Urinary bladder (tissue), 4 donors: ENCODE data around the gene IMMP2L. TPM values are rescaled to one million over a fixed set of nuclear protein-coding genes. Genes with fewer than 3 reads are reported as not detected.

ENCODE experiments used
- DNase-seq: peaks from one replicate; pipeline ENCODE4 v3.0.0-alpha.2; 2015; ENCODE audit errors: extremely low spot score
- H3K27ac ChIP-seq: one replicate; pipeline ENCODE4 v1.5.1; 2013; ENCODE audit warnings: low read depth, mild to moderate bottlenecking, moderate library complexity
- H3K36me3 ChIP-seq: one replicate; pipeline ENCODE4 v1.6.1; 2013; ENCODE audit warnings: mild to moderate bottlenecking, moderate library complexity; ENCODE audit not compliant: insufficient read depth
- H3K4me1 ChIP-seq: one replicate; pipeline ENCODE4 v1.6.1; 2013; ENCODE audit warnings: mild to moderate bottlenecking, moderate library complexity; ENCODE audit not compliant: insufficient read depth
- H3K4me3 ChIP-seq: one replicate; pipeline ENCODE4 v1.5.1; 2013; ENCODE audit warnings: low read depth, low read length
- WGBS: extraction: QIAGEN DNeasy Blood & Tissue Kit; methylation state at CpG from one replicate; pipeline ENCODE4 v1.1.7; 2013; 5-methylcytosine and 5-hydroxymethylcytosine counted together
- polyA plus RNA-seq: library from polyadenylated mRNA; stranded (reverse); fragments of 200-250 nt; gene quantifications from one replicate; pipeline ENCODE4 v1.2.3, GENCODE V29; 2013
- small RNA-seq: library from RNA; depleted of rRNA; stranded (forward); fragments of <200 nt; gene quantifications from one replicate; pipeline ENCODE3, GENCODE V24; 2014
- total RNA-seq: library from RNA; depleted of rRNA; stranded (reverse); fragments of >200 nt; gene quantifications from one replicate; pipeline ENCODE4 v1.2.3, GENCODE V29; 2014
- donor health status: healthy with polysubstance abuse.
- donor health status: healthy.

The IMMP2L gene
- total and polyA plus RNA-seq, 2 donors = 22.4 to 26.2 TPM

GRCh38 chr7:110637252-110637651 lies 925.0 kb downstream of the IMMP2L start:
- DNase-seq = no peak
- Histone ChIP-seq H3K4me3 (no peak overlapping the region), H3K4me1 (no peaks in the 10 kb centered on the region), H3K36me3 (no peaks in the 10 kb centered on the region), H3K27ac (no peak overlapping the region)
- 87% methylated on average over 5 of the region's 5 CpGs for WGBS

DNA sequence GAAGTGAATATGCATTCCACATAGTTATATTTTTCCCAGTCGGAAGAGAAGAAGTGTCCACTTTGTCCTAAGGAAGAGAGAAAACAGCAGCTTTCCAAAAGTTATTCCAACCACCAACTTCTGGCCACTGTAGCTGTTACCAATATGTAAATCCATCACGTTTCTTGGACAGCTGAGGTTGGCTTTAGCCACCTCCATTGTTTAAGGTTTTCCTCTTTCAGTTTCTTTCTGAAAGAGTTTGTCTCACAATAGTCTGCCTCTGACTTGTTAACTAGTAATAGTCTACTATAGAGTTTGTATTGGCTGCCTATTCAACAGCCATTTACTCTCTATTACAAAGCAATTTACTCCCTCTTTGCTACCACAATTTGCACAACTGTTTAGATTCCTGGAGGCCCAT lies 929.0 kb downstream of the IMMP2L start:
- no peak overlapping the region for H3K27ac ChIP-seq
- DNase-seq = no peak
- 51% methylated on average over 2 of the region's 2 CpGs for WGBS
- H3K4me3 ChIP-seq = no peak overlapping the region
- H3K36me3 ChIP-seq = no peaks in the 10 kb centered on the region
- H3K4me1 ChIP-seq = no peaks in the 10 kb centered on the region

GRCh38 chr7:110626414-110626813 lies 935.9 kb downstream of the IMMP2L start:
- H3K36me3 ChIP-seq = no peaks in the 10 kb centered on the region
- 81% methylated on average over 2 of the region's 2 CpGs for WGBS
- DNase-seq = no peak
- no peak overlapping the region for H3K4me3 ChIP-seq
- no peaks in the 10 kb centered on the region for H3K4me1 ChIP-seq
- no peak overlapping the region for H3K27ac ChIP-seq

DNA sequence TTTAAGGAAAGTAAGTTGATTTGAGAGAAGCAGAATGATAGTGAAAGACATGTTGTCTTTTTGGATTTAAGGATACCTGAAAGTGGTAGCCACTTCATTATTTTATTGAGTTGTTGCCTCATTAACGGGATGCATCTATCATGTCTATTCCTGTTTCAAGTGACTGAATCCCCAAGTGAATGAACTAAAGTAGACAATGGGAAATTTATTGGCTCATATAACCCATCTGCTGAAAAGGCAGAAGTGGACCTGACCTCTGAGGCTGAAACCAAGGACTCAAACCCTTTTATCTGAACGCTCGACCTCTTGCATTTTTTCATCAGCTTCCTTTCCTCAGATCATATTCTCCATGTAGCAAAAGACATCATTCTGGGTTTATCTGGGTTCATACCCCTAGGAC lies 937.0 kb downstream of the IMMP2L start:
- DNase-seq = no peak
- Histone ChIP-seq H3K36me3 (no peaks in the 10 kb centered on the region), H3K27ac (no peak overlapping the region), H3K4me3 (no peak overlapping the region), H3K4me1 (no peaks in the 10 kb centered on the region)
- WGBS = 86% methylated on average over 3 of the region's 3 CpGs

GRCh38 chr7:110623436-110623835 lies 938.9 kb downstream of the IMMP2L start:
- 97% methylated on average over 3 of the region's 3 CpGs for WGBS
- DNase-seq = no peak
- H3K36me3 ChIP-seq = no peaks in the 10 kb centered on the region

GRCh38 chr7:110621289-110621688 lies 941.0 kb downstream of the IMMP2L start:
- Histone ChIP-seq H3K36me3 (no peaks in the 10 kb centered on the region), H3K4me1 (no peaks in the 10 kb centered on the region), H3K4me3 (no peak overlapping the region), H3K27ac (no peak overlapping the region)
- no peak for DNase-seq
- 97% methylated on average over 2 of the region's 2 CpGs for WGBS

More at GRCh38 chr7:110623436-110623835, 938.9 kb downstream of the IMMP2L start:
- Histone ChIP-seq H3K4me1 (no peaks in the 10 kb centered on the region), H3K27ac (no peak overlapping the region), H3K4me3 (no peak overlapping the region)

DNA sequence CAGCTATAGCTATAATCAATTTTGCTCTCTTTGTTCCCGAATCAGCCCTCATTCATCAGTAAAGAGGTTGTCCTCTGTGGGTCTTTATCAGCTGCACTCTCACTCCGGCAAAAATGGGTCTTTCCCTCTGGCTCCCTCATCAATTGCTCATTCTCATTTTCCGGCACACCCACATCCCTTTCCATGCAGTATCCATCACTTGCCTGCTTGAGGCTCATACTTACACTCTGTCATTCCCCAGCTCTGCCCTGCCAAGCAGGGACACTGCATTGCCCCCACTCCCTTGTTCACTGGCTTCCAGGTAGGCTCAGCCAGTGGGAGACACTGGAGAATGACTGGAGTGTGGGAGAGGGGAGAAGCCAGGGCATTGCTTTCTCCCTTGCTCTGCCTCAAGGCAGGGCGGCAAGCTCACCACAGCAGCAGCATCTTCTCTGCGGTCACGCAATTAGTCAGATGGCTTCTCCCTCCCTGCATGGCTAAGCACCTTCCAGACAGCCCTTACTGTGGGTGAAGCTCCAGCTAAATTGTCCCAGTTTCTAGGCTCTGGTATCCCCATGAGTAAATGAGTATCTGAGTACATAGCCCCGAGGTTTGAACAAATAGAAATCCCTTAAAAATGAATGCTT lies 942.1 kb downstream of the IMMP2L start:
- Histone ChIP-seq H3K36me3 (no peaks in the 10 kb centered on the region), H3K27ac (no peak overlapping the region), H3K4me1 (no peaks in the 10 kb centered on the region), H3K4me3 (no peak overlapping the region)
- no peak for DNase-seq
- 90% methylated on average over 7 of the region's 7 CpGs for WGBS

Small RNA genes within 50 kb of the gene (small RNA-seq; reads per million reads assigned to genes)
- gene AC003989.2 = not detected
